Suppressor macrophage (primary cell): ENCODE data around the gene ALDH1B1.
"Not testable (repeated sequence)": the region's sequence is repeated elsewhere in the genome, so short reads cannot be mapped to it uniquely, and the experiment has no call there.

Experiments
- DNase-seq, 4 experiments: peaks; one replicate each; pipeline ENCODE4 v3.0.0-alpha.2; 2020 to 2022

Gene ALDH1B1

GRCh38 chr9:38388283-38389223, 3.9 kb upstream of the ALDH1B1 start:
- DNase-seq, result no peak

- no peak for DNase-seq
Measured at GRCh38 chr9:38389313-38389712, 3.2 kb upstream of the ALDH1B1 start.

- DNase-seq, result no peak
Measured at GRCh38 chr9:38390442-38390841, 2.1 kb upstream of the ALDH1B1 start.

- DNase-seq, result no peak
Measured at GRCh38 chr9:38390851-38391250, 1.7 kb upstream of the ALDH1B1 start.

GRCh38 chr9:38391278-38392118, 1.0 kb upstream of the ALDH1B1 start:
- no peak for DNase-seq

GRCh38 chr9:38393128-38393796, 760 bp downstream of the ALDH1B1 start:
- DNase-seq, result peak in 1 of 4 experiments; percentile 5

- DNase-seq, result no peak
Measured at GRCh38 chr9:38394416-38394815, 1.9 kb downstream of the ALDH1B1 start.

GRCh38 chr9:38395653-38396370, 3.3 kb downstream of the ALDH1B1 start:
- DNase-seq, result no peak

GRCh38 chr9:38396371-38396671, 3.8 kb downstream of the ALDH1B1 start:
- no peak for DNase-seq

- not testable (repeated sequence) for DNase-seq
Measured at GRCh38 chr9:38399191-38399590, 6.7 kb downstream of the ALDH1B1 start.

GRCh38 chr9:38401994-38402393, 9.5 kb downstream of the ALDH1B1 start:
- DNase-seq, result no peak

GRCh38 chr9:38404314-38404713, 11.8 kb downstream of the ALDH1B1 start:
- DNase-seq, result peak in 2 of 4 experiments; percentile 23 to 28

GRCh38 chr9:38405785-38406184, 13.3 kb downstream of the ALDH1B1 start:
- DNase-seq, result peak in 1 of 4 experiments; percentile 9

GRCh38 chr9:38406476-38407186, 14.1 kb downstream of the ALDH1B1 start:
- no peak for DNase-seq

GRCh38 chr9:38408719-38409118, 16.2 kb downstream of the ALDH1B1 start:
- DNase-seq, result no peak

GRCh38 chr9:38412751-38413150, 20.2 kb downstream of the ALDH1B1 start:
- no peak for DNase-seq

- DNase-seq, result no peak
Measured at GRCh38 chr9:38413283-38413682, 20.8 kb downstream of the ALDH1B1 start.

- no peak for DNase-seq
Measured at GRCh38 chr9:38414040-38414723, 21.7 kb downstream of the ALDH1B1 start.

- DNase-seq, result no peak
Measured at GRCh38 chr9:38415856-38416255, 23.4 kb downstream of the ALDH1B1 start.

GRCh38 chr9:38416461-38416860, 24.0 kb downstream of the ALDH1B1 start:
- no peak for DNase-seq
